Osteocyte (in vitro differentiated cells): ENCODE data around the gene ANXA7. TPM values are rescaled to one million over a fixed set of nuclear protein-coding genes. Genes with fewer than 3 reads are reported as not detected.
"Not testable (repeated sequence)": the region's sequence is repeated elsewhere in the genome, so short reads cannot be mapped to it uniquely, and the experiment has no call there.

Source experiments
- DNase-seq: peaks from one replicate; pipeline ENCODE4 v3.0.0; 2021; ENCODE audit warnings: mixed read lengths; ENCODE audit not compliant: unreplicated experiment; ENCODE audit errors: extremely low spot score
- H3K27ac Mint-ChIP-seq: one replicate; pipeline ENCODE4 v1.8.0; 2021; ENCODE audit warnings: mild to moderate bottlenecking, mixed read lengths; ENCODE audit not compliant: unreplicated experiment
- H3K27me3 Mint-ChIP-seq: one replicate; pipeline ENCODE4 v1.8.0; 2021; ENCODE audit warnings: mixed read lengths; ENCODE audit not compliant: unreplicated experiment
- H3K36me3 Mint-ChIP-seq: one replicate; pipeline ENCODE4 v1.8.0; 2021; ENCODE audit warnings: mixed read lengths; ENCODE audit not compliant: unreplicated experiment
- H3K4me1 Mint-ChIP-seq: one replicate; pipeline ENCODE4 v1.8.0; 2021; ENCODE audit warnings: mixed read lengths; ENCODE audit not compliant: unreplicated experiment
- H3K4me3 Mint-ChIP-seq: one replicate; pipeline ENCODE4 v1.8.0; 2021; ENCODE audit warnings: mild to moderate bottlenecking, moderate library complexity, mixed read lengths; ENCODE audit not compliant: unreplicated experiment
- H3K9me3 Mint-ChIP-seq: one replicate; pipeline ENCODE4 v1.8.0; 2021; ENCODE audit warnings: mixed read lengths; ENCODE audit not compliant: unreplicated experiment
- CTCF ChIP-seq: fragments of 200-600 bp; sonication (generic); IDR thresholded peaks from 2 replicates; pipeline ENCODE4 v1.5.0; 2021; ENCODE audit warnings: antibody characterized with exemption, mild to moderate bottlenecking, moderate library complexity
- total RNA-seq: library from RNA; stranded (reverse); gene quantifications from 2 replicates; pipeline ENCODE4 v1.2.1, GENCODE V29; 2021

ANXA7 gene
- total RNA-seq, 1 donor from 2014 or later: 83.5 TPM

GRCh38 chr10:73332379-73332778 lies 81.5 kb downstream of the ANXA7 start:
- Mint-ChIP-seq H3K4me3 (no peak overlapping the region), H3K27ac (no peak overlapping the region), H3K36me3 (no peaks in the 10 kb centered on the region), H3K4me1 (no peaks in the 10 kb centered on the region), H3K9me3 (no peaks in the 10 kb centered on the region), H3K27me3 (peaks cover 38% of the 10 kb centered on the region)
- no peak for DNase-seq
- no peak for TF ChIP-seq CTCF

- H3K4me3 Mint-ChIP-seq, DNase-seq, H3K36me3 Mint-ChIP-seq, H3K4me1 Mint-ChIP-seq, H3K9me3 Mint-ChIP-seq, H3K27ac Mint-ChIP-seq: not testable (repeated sequence)
- H3K27me3 Mint-ChIP-seq: peaks cover 40% of the 10 kb centered on the region
Measured at GRCh38 chr10:73328523-73328922, 85.3 kb downstream of the ANXA7 start.

- H3K9me3 Mint-ChIP-seq: not testable (repeated sequence)
Measured at GRCh38 chr10:73325290-73325689, 88.6 kb downstream of the ANXA7 start.

More at GRCh38 chr10:73325290-73325689, 88.6 kb downstream of the ANXA7 start:
- H3K4me1 Mint-ChIP-seq, H3K36me3 Mint-ChIP-seq, H3K4me3 Mint-ChIP-seq, H3K27ac Mint-ChIP-seq, DNase-seq: not testable (repeated sequence)
- H3K27me3 Mint-ChIP-seq: peaks cover 16% of the 10 kb centered on the region

Other genes with a start within 250 kb of the ANXA7 start
- gene ECD, start 246.1 kb downstream of the ANXA7 start, total RNA-seq: 32.3 and 34.1 TPM in 2 replicates
- gene FAM149B1, start 245.9 kb downstream of the ANXA7 start, total RNA-seq: 21.4 TPM in 2 replicates
- gene DNAJC9, start 166.8 kb downstream of the ANXA7 start, total RNA-seq: 19.3 and 19.6 TPM in 2 replicates
- gene MRPS16, start 161.4 kb downstream of the ANXA7 start, total RNA-seq: 63.5 and 78.6 TPM in 2 replicates
- 0.86 and 1.2 TPM in 2 replicates for gene CFAP70, start 55.2 kb downstream of the ANXA7 start, total RNA-seq
- gene MSS51, start 19.5 kb upstream of the ANXA7 start, total RNA-seq: 2.6 and 2.8 TPM in 2 replicates
- gene PPP3CB, start 82.0 kb upstream of the ANXA7 start, total RNA-seq: 65.5 and 65.6 TPM in 2 replicates
- 9.4 and 11.2 TPM in 2 replicates for gene USP54, start 177.3 kb upstream of the ANXA7 start, total RNA-seq
- gene MYOZ1, start 227.4 kb upstream of the ANXA7 start, total RNA-seq: 0.59 and 0.78 TPM in 2 replicates
- not detected in 2 replicates for gene SYNPO2L, start 242.0 kb upstream of the ANXA7 start, total RNA-seq